Ectodermal cell (in vitro differentiated cells): ENCODE data around the gene ADNP2.

Experiments
- H3K27ac ChIP-seq: 2 replicates; pipeline ENCODE4 v1.7.0; 2013; ENCODE audit warnings: mild to moderate bottlenecking, low read depth, low read length; ENCODE audit not compliant: insufficient read depth, poor library complexity, severe bottlenecking
- H3K27me3 ChIP-seq: 2 replicates; pipeline ENCODE4 v1.7.0; 2013; ENCODE audit warnings: mild to moderate bottlenecking, low read length; ENCODE audit not compliant: insufficient read depth, control insufficient read depth, poor library complexity, severe bottlenecking
- H3K36me3 ChIP-seq: one replicate; pipeline ENCODE4 v1.7.0; 2013; ENCODE audit warnings: low read length; ENCODE audit not compliant: control insufficient read depth, insufficient read depth
- H3K4me1 ChIP-seq: one replicate; pipeline ENCODE4 v1.7.0; 2013; ENCODE audit warnings: low read length; ENCODE audit not compliant: control insufficient read depth, insufficient read depth
- H3K4me3 ChIP-seq: 2 replicates; pipeline ENCODE4 v1.7.0; 2013; ENCODE audit warnings: low read depth, low read length, control low read depth; ENCODE audit not compliant: insufficient read depth
- H3K9me3 ChIP-seq: 2 replicates; pipeline ENCODE4 v1.7.0; 2013; ENCODE audit warnings: mild to moderate bottlenecking, low read length, moderate library complexity; ENCODE audit not compliant: control insufficient read depth
- WGBS, 2 experiments: methylation state at CpG; one replicate each; pipeline ENCODE4 v1.1.7; 2013; ENCODE audit warnings: missing lambda C conversion rate in 2 of 2; 5-methylcytosine and 5-hydroxymethylcytosine counted together

ADNP2 gene

DNA sequence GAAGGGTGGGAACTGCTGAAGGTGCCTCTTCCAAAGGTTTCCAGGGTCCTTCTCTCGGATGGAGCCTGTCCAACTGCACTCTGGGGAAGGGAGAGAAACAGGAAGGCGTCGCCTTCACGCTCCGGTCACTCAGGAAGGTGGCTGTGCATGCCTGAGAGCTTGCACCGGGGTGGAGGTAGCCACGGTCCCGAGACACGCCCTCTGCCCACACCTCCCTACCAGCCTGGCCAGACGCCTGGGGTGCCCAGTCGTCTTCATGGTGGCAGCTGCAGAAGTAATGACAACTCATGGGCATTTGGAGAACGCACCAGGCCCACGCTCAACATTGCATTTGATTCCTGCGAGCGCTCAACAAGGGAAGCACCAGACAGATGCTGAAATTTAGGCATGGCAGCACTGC lies 59.9 kb downstream of the ADNP2 start:
- WGBS, 2 experiments = 94 to 95% methylated on average over 15 of the region's 15 CpGs
- H3K27ac ChIP-seq = no peak overlapping the region
- H3K9me3 ChIP-seq = peaks cover 4% of the 10 kb centered on the region
- no peaks in the 10 kb centered on the region for H3K4me1 ChIP-seq
- H3K4me3 ChIP-seq = no peak overlapping the region
- no peaks in the 10 kb centered on the region for H3K27me3 ChIP-seq
- H3K36me3 ChIP-seq = no peaks in the 10 kb centered on the region

DNA sequence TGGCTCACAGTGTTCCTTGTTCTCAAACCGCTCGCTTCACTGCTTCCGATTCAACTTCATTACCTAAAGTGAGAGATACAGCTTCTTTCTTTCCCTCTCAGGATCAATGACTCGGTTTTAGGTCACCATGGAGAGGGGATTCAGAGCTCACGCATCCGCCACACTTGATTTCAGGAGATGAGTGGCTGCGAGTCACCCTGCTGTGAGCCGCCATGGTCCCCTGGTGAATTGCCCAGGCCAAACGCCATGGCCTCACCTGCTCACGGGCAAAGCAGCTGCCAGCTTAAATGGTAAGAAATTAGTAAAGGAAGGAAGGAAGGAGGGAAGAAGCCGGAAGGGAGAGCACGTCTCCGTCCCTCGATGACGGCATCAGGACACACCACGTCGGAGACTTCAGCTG lies 60.5 kb downstream of the ADNP2 start:
- Histone ChIP-seq H3K9me3 (peaks cover 2% of the 10 kb centered on the region), H3K36me3 (no peaks in the 10 kb centered on the region), H3K27me3 (no peaks in the 10 kb centered on the region), H3K4me1 (no peaks in the 10 kb centered on the region), H3K4me3 (no peak overlapping the region), H3K27ac (no peak overlapping the region)
- 92 to 93% methylated on average over 17 of the region's 17 CpGs for WGBS, 2 experiments

DNA sequence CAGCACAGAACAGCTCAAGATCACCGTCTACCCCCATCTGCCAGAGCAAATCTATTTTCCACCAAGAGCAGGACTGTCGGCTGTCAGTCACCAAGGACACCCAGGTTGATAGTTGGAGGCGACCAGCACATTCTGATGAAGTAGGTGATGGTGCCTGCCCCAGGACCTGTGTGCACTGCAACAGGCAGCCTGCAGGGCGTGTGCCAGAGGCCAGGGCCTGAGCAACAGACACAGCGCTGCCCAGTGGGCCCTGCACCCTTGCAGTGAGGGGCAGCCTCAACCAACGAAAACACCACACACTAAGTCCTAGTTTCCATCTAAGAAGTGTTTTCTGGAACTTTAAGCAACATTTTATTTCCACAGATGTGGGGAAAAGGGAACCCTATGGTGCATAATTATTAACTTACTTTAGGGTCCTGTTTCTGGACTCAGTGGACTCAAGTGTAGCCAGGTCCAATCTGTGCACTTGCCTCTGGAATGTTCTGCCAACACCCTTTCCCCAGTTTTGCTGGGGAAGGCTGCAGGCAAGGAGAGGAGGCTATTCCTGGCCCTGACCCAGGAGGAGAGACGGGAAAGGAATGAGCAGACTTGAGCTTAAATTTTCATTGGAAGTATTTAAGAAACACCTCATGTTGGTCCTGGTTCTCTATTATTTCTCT lies 61.5 kb downstream of the ADNP2 start:
- Histone ChIP-seq H3K27ac (no peak overlapping the region), H3K9me3 (no peaks in the 10 kb centered on the region), H3K4me1 (no peaks in the 10 kb centered on the region), H3K27me3 (no peaks in the 10 kb centered on the region), H3K4me3 (no peak overlapping the region), H3K36me3 (no peaks in the 10 kb centered on the region)
- 93% methylated on average over 7 of the region's 7 CpGs for WGBS, 2 experiments

DNA sequence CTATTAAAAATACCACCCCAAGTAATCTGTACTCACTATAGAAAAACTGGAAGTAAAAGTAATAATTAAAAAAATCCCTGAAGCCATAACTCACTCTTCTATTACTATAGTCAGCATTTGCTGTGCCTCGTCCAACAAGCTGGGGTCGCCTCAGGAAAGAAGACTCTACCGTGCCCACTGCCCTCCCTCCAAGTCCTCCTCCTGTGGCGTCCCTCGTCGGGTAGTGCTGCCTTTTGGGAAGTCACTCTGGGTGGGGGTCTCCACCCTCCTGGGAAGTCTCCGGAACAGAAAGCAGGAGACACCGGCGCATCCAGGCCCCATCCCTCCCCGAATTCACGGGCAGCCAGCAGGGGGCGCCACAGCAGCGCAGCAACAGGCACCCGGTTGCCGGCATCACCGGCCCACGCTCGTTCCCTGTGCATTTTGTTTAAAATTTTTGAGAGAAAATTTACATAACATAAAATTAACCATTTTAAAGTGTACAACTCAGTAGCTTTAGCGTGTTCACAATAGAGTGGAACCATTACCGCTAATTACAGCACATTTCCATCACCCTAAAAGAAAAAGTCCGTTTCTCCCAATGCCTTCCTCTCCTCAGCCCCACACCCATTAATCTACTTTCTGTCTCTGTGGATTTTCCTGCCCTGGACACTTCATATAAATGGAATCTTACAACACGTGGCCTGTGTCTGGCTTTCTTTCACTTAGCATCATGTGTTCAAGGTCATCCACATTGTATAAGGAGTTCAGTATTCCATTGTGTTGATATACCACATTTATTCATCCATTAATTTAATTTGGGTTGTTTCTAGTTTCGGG lies 62.2 kb downstream of the ADNP2 start:
- Histone ChIP-seq H3K27ac (no peak overlapping the region), H3K36me3 (no peaks in the 10 kb centered on the region), H3K4me3 (no peak overlapping the region), H3K27me3 (no peaks in the 10 kb centered on the region), H3K4me1 (no peaks in the 10 kb centered on the region), H3K9me3 (no peaks in the 10 kb centered on the region)
- 30% methylated on average over 23 of the region's 23 CpGs for WGBS, 2 experiments

DNA sequence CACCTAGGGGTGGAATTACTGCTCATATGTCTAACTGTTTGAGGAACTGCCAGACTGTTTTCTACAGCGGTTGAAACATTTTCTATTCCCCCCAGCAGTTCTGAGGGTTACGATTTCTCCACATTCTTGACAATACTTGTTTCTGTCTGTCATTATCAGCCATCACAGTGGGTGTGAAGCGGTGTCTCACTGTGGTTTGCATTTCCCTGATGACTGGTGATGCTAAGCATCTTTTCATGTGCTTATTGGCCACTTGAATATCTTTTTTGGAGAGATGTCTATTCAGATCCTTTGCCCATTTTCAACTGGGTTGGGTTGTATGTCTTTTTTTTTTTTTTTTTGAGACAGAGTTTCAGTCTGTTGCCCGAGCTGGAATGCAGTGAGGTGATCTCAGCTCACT lies 63.0 kb downstream of the ADNP2 start:
- Histone ChIP-seq H3K27me3 (no peaks in the 10 kb centered on the region), H3K4me3 (no peak overlapping the region), H3K4me1 (no peaks in the 10 kb centered on the region), H3K36me3 (no peaks in the 10 kb centered on the region), H3K27ac (no peak overlapping the region), H3K9me3 (no peaks in the 10 kb centered on the region)
- 88 to 95% methylated on average over 4 of the region's 4 CpGs for WGBS, 2 experiments

DNA sequence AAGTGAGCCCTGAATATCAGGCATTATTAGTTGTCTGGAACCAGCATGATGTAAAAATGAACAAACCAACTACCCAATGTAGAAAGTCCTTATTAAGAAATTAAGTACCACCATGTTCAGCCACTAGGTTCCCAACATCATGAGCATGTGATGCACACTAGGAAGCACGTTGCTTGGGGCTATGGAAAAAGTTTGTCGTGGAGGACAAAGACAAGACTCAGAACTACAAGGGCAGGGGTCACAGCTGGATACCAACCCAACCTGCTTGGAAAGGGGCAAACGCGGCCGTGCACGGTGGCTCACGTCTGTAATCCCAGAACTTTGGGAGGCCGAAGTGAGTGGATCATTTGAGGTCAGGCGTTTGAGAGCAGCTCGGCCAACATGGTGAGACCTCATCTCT lies 64.0 kb downstream of the ADNP2 start:
- 90 to 92% methylated on average over 10 of the region's 10 CpGs for WGBS, 2 experiments

DNA sequence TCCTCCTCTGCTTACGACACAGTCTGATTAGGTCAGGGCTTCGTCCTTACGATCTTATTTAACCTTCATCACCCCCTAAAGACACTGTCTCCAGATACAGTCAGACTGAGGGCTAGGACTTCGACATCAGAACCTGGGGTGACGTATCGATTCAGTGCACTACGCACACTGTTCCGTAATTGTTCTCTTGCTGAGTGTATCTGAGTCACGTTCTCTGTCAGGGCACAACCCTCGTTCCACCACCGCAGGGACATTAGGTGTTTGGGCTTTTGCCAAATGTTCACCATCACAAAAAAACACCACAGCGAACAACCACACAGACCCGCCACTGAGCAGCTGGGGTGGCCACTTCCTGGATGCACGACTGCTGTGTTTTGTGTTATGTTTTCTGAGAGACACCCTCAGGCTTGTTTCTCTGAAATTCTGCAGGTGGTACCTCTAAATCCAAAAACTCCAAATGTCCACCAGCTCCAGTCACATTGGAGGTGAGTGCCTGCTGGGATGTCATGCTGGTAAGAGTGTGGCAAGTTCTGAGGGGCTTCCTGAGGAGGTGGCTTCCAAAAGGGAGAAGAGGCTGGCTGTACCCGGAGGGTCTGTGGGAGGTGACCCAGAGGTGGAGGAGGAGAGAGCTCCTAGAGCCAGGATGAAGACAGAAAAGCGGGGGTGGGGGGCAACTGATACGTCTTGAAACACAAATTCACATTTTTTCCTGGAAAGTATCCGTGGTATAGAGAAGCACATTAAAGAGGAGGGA lies 66.6 kb downstream of the ADNP2 start:
- H3K27ac ChIP-seq = no peak overlapping the region
- no peaks in the 10 kb centered on the region for H3K4me1 ChIP-seq
- no peaks in the 10 kb centered on the region for H3K9me3 ChIP-seq
- H3K36me3 ChIP-seq = no peaks in the 10 kb centered on the region
- WGBS, 2 experiments = 91 to 92% methylated on average over 18 of the region's 18 CpGs
- no peak overlapping the region for H3K4me3 ChIP-seq
- no peaks in the 10 kb centered on the region for H3K27me3 ChIP-seq

More for the DNA sequence above, 64.0 kb downstream of the ADNP2 start:
- no peaks in the 10 kb centered on the region for H3K4me1 ChIP-seq
- no peaks in the 10 kb centered on the region for H3K9me3 ChIP-seq
- H3K27me3 ChIP-seq = no peaks in the 10 kb centered on the region
- no peak overlapping the region for H3K4me3 ChIP-seq
- no peaks in the 10 kb centered on the region for H3K36me3 ChIP-seq
- no peak overlapping the region for H3K27ac ChIP-seq

DNA sequence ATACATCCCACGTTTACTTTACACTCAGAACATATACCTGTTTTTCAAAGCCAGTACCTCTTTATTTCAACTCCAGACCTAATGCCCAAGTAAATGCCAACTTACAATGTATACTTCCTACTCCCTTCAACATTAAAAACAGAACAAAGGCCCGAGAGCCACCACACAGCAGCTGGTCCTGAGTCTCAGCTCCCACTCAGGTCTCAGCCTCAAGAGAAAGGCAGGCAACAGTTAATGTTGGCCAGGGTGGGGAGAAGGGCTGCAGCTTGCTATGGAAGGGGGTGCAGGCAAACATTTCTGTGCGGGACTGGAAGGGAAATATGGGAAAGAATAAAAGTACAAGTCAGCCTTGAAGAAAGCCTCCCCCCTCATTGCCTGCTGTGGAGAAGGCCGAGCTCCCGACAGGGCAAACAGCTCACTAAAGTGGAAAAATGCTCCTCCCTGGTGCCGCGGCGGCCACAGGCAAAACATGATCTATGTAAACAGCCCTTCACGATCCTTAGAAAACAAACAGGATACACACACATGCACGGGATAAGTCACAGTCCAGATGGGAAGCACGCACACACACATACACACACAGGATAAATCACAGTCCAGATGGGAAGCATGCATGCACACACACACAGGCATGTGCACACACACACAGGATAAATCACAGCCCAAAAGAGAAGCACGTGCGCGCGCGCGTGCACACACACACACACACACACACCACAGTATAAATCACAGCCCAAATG lies 67.4 kb downstream of the ADNP2 start:
- 90 to 91% methylated on average over 17 of the region's 17 CpGs for WGBS, 2 experiments
- Histone ChIP-seq H3K4me1 (no peaks in the 10 kb centered on the region), H3K27me3 (no peaks in the 10 kb centered on the region), H3K27ac (no peak overlapping the region), H3K4me3 (no peak overlapping the region), H3K9me3 (no peaks in the 10 kb centered on the region), H3K36me3 (no peaks in the 10 kb centered on the region)

DNA sequence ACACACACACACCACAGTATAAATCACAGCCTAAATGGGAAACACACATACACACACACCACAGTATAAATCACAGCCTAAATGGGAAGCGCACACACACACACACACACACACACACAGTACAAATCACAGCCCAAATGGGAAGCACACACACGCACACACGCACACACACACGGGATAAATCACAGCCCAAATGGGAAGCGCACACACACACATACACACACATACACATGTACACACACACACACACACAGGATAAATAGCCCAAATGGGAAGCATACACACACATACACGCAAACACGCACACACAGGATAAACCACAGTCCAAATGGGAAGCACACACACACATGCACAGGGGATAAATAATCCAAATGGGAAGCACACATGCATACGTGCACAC lies 68.1 kb downstream of the ADNP2 start:
- Histone ChIP-seq H3K27me3 (no peaks in the 10 kb centered on the region), H3K4me3 (no peak overlapping the region), H3K27ac (no peak overlapping the region), H3K4me1 (no peaks in the 10 kb centered on the region), H3K36me3 (no peaks in the 10 kb centered on the region), H3K9me3 (no peaks in the 10 kb centered on the region)
- WGBS, 2 experiments = 81 to 84% methylated on average over 8 of the region's 8 CpGs
